ENCODE data around the gene OR2D2. TPM values are rescaled to one million over a fixed set of nuclear protein-coding genes. Genes with fewer than 3 reads are reported as not detected.
A peak's percentile ranks its signal among the peaks of the same experiment; 100 is the strongest.

Gene OR2D2
- total RNA-seq (2014; rRNA removed), result 0.11 TPM in 1 of 2 replicates, not detected in the other
- percentile 31 among the genes with signal in this experiment for Bru-seq, nascent RNA
- percentile 19 among the genes with signal in this experiment for BruChase-seq, experiment 1, labeled RNA remaining after a 6-hour chase
- BruChase-seq, experiment 2, labeled RNA remaining after a 2-hour chase, result percentile 35 among the genes with signal in this experiment
- long read RNA-seq, result 0 reads

- POLR2A ChIA-PET (ENCODE audit: unreplicated experiment), result no interaction called here
- Histone ChIP-seq H3K4me1 (ENCODE audit: insufficient read depth, low read length) (no peaks in the 10 kb centered on the region), H3K9me2 (replicated peaks; ENCODE audit: low read length) (no peaks in the 10 kb centered on the region), H3K9ac (ENCODE audit: low read length) (no peak within 1 kb of the TSS), H4K20me1 (ENCODE audit: low read length) (no peaks in the 10 kb centered on the region), H3K36me3 (ENCODE audit: low read depth, low read length) (no peaks in the 10 kb centered on the region), H3K4me2 (ENCODE audit: low read length) (no peak within 1 kb of the TSS), H2AFZ (ENCODE audit: low read length) (no peak within 1 kb of the TSS), H3F3A (ENCODE audit: low read length, unreplicated experiment) (no peaks in the 10 kb centered on the region), H3K79me2 (ENCODE audit: low read length) (no peaks in the 10 kb centered on the region), H3K27ac (ENCODE audit: low read length) (no peak within 1 kb of the TSS), H3K4me3 (ENCODE audit: low read length) (no peak within 1 kb of the TSS), H3K9me3 (ENCODE audit: low read length) (no peaks in the 10 kb centered on the region), H3K27me3 (ENCODE audit: low read length) (no peaks in the 10 kb centered on the region)
- no peak for ATAC-seq
- no peak for DNase-seq
- BruUV-seq (replicated peaks), result no TSS peak
- CTCF ChIA-PET, result no interaction called here
- intact Hi-C loops (cut with micrococcal nuclease), result no loop called here
- TF ChIP-seq EZH2 (IDR thresholded peaks at IDR 0.05; ENCODE audit: low read length, unreplicated experiment), result no peak
- TF ChIP-seq CTCF (conservative IDR thresholded peaks at IDR 0.05; ENCODE audit: low read depth, low read length), result no peak
Measured at GRCh38 chr11:6892400-6892799, at the start of gene OR2D2. Gene OR2D2, minus strand, starts transcription at chr11:6892500. Its CDS starts 0 bp downstream, at chr11:6892500.

- POLR2A ChIA-PET (ENCODE audit: unreplicated experiment), result no interaction called here
- intact Hi-C loops (cut with micrococcal nuclease), result no loop called here
- no peaks in the 10 kb centered on the region; the same call in 1 of the 2 replicates for H3K36me3 ChIP-seq (ENCODE audit: low read depth, low read length)
Measured at GRCh38 chr11:6941970-6942369, 49.7 kb upstream of the OR2D2 start.

More at GRCh38 chr11:6941970-6942369, 49.7 kb upstream of the OR2D2 start:
- Histone ChIP-seq H3K4me2 (ENCODE audit: low read length) (no peak overlapping the region), H3K79me2 (ENCODE audit: low read length) (no peaks in the 10 kb centered on the region), H2AFZ (ENCODE audit: low read length) (no peak overlapping the region), H3K9me3 (ENCODE audit: low read length) (no peaks in the 10 kb centered on the region), H4K20me1 (ENCODE audit: low read length) (no peaks in the 10 kb centered on the region), H3K27ac (ENCODE audit: low read length) (no peak overlapping the region), H3K9me2 (replicated peaks; ENCODE audit: low read length) (no peaks in the 10 kb centered on the region), H3K4me3 (ENCODE audit: low read length) (no peak overlapping the region), H3K9ac (ENCODE audit: low read length) (no peak overlapping the region), H3K4me1 (ENCODE audit: insufficient read depth, low read length) (no peaks in the 10 kb centered on the region), H3K27me3 (ENCODE audit: low read length) (no peaks in the 10 kb centered on the region), H3F3A (ENCODE audit: low read length, unreplicated experiment) (no peaks in the 10 kb centered on the region)
- no peak for DNase-seq
- ATAC-seq, result no peak
- TF ChIP-seq EZH2 (IDR thresholded peaks at IDR 0.05; ENCODE audit: low read length, unreplicated experiment) (no peak), EZH2phosphoT487 (IDR thresholded peaks at IDR 0.05; ENCODE audit: borderline replicate concordance, low read length) (no peak), CTCF (conservative IDR thresholded peaks at IDR 0.05; ENCODE audit: low read depth, low read length) (no peak)
- BruUV-seq (replicated peaks), result no TSS peak
- CTCF ChIA-PET, result no interaction called here
